Fibroblast of the conjunctiva (primary cell): Measurements from ENCODE around the gene RNF8.
"Not testable (repeated sequence)": the region's sequence is repeated elsewhere in the genome, so short reads cannot be mapped to it uniquely, and the experiment has no call there.

Experiments used
- DNase-seq: peaks from one replicate; pipeline ENCODE4 v3.0.0-alpha.2; 2010; ENCODE audit warnings: low read depth

Gene RNF8

DNA sequence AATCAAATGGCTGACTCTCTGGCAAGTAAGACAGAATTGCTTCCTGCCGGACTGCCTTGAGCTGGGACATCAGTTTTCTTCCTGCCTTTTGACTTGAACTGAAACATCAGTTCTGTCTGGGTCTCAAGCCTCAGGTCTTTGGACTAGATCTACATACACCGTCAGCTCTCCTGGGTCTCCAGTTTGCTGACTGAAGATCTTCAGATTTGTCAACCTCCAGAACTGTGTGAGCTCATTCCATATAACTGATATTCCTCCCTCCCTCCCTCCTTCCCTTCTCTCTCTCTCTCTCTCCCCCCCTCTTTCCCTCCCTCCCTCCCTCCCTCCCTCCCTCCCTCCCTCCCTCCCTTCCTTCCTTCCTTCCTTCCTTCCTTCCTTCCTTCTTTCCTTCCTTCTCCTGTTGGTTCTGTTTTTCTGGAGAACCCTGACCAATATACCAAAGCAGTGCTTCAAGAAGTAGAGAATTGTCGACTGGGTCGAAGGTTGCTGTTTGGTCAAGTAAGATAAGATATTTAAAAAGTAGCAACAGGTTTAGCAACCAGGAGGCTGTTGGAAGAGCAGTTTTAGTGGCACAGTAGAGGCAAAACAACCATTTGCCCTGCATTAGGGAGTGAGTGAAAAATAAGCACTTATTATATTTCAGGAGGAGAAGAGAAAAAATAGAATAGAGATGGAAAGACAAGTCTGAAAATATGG is 46.2 kb downstream of the RNF8 start:
- no peak for DNase-seq

DNA sequence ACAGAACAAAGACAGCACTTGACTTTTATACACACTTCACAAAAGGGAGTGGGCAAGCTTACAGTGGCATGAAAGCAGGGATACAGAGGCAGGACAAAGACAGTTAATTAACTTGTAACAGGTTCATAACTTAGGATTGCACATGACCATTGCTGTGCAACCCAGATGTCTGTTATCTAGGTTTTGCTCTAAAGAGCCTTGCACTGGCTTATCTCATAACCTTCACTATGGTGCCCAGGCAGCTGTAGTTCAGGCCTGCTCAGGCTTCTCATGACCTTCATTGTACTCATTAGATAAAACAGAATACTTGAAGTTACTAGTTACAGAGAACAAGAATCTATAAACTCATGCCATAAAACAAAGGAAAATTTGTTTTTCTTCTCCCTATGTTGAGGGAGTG is 47.9 kb downstream of the RNF8 start:
- not testable (repeated sequence) for DNase-seq

DNA sequence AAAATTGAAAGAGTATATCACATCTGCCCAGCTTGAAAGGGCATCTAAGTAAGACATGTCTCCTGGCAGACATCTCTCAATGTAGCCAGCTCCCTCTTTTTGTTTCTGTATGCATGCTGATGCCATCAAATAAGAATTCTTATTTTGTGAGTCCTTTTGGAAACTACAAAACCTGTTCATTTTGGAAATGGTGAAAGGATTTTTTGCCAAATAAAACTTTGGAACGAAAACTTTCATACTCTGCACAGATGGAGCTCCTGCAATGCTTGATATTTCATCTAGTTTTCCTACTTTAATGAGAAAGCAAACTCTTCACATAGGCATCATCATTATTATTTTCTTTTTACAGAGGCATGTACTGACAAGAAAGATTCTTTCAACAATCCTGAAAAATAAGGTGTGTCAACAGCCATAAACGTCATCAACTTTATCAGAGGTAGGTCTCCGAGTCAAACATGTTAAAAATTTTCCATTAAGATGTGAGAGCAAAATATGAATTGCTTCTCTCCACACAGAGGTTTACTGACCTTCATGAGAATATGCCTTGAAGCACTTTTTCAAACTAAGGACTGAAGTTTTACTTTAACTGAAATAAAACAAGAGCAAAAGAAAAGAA is 53.1 kb downstream of the RNF8 start:
- DNase-seq, result no peak

DNA sequence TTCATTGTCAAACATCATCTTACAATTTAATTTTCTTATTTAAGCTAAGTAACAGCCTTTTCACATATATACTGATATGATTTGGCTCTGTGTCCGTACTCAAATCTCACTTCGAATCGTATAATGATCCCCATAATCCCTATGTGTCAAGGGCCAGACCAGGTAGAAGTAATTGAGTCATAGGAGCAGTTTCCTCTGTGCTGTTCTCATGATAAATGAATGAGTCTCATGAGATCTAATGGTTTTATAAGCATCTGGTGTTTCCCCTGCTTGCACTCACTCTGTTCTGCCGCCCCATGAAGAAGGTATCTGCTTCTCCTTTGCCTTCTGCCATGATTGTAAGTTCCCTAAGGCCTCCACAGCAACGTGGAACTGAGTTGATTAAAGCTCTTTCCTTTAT is 54.2 kb downstream of the RNF8 start:
- no peak for DNase-seq

DNA sequence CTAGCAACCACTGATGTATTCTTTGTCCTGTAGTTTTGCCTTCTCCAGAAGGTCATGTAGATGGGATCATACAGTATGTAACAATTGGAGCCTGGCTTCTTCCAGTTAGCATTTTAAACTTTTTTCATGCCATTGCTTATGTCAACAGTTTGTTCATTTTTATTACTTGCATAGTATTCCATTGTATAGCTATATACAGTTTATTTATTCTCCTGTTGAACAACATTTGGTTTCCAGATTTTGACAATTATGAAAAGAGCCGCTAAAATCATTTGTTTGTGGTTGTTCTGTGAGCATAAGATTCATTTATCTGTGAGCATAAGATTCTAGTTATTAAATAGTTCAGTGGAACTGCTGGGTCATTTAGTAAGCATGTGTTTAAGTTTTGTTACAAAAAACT is 55.7 kb downstream of the RNF8 start:
- DNase-seq, result no peak

DNA sequence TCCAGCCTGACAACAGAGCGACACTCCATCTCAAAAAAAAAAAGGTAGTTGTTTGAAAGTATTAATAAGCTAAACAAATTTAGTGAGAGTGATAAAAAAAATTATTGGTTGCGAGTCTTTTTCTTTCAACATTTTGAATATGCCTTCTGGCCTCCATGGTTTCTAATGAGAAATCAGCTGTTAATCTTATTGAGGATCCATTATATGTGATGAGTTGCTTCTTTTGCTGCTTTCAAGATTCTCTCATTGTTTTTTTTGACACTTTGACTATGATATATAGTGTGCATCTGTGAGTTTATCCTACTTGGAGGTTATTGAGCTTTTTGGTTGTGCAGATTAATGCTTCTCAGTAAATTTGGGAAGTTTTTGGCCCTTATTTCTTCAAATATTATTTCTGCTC is 63.6 kb downstream of the RNF8 start:
- DNase-seq, result no peak

DNA sequence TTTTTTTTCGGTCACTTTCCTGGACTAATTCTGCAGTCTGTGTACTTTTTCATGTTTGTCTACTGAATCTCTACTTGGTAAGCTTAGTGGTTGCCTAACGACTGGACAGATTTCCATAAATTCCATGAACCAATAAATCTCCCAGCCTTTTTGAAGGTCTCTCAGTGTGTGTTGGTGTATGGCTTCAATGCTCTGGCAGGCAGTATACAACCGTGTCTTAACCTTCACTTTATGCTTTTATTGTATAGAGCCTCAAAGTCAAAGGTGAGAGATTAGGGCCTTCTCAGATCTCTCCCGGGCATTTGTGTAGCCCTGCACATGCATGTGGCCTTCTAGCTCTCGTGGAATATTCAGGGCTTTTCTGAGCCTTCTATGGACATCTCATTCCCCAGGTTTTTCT is 64.9 kb downstream of the RNF8 start:
- no peak for DNase-seq

DNA sequence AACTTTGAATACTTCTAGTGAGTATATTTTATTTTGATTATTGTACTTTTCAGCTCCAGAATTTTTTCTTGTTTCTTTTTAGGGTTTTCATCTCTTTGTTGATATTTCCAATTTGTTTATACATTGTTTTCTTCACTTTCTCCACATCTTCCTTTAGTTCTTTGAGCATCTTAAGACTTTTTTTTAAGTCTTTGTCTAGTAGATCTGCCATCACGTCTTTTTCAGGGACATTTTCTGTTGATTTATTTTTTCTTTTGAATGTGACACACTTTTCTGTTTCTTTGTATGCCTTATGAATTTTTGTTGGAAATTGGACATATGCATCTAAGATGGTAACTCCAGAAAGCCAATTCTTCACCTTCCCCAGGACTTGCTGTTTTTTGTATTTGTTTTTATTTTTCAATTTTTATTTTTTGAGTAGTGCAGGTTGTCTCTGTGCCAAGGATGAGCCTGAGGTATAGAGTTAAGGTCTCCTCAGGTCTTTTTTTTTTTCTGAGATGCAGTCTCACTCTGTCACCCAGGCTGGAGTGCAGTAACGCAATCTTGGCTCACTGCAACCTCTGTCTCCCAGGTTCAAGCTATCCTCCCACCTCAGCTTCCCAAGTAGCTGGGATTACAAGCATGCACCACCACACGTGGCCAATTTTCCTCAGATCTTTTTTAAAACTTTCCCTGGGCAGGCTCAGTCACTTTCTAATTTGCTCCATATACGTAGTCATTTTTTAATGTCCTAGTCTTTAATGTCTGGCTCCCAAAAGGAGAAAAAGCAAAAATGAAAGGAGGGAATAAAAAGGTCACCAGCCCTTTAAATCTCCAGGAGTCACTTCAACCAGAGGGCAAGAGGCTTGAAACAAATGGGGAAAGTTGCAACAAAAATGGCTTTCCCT is 72.5 kb downstream of the RNF8 start:
- no peak for DNase-seq

DNA sequence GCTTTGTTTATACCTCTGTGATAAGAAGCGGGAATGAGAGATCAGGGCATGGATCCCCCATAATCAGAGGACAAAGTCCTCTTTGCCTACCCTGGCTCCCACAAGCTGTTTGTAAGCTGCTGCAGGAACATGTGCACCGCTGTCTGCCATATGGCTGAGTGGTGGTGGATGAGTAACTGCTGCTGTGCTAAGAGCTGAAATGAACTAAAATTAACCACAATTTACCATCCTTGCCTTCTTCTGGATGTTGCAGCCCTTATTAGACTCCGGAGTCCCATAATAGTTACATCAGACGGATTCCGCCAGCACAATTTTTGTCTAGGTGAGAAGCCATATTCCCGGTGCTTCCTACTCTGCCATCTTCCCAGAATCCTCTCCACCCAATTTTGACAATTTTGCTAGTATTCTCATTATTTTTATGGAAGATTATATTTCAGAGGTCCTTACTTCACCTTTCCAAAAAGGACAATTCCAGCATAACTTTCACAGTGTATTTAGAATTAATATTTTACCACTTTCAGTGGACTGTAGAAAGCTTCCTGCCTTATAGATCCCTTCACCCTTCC is 73.2 kb downstream of the RNF8 start:
- DNase-seq, result no peak

DNA sequence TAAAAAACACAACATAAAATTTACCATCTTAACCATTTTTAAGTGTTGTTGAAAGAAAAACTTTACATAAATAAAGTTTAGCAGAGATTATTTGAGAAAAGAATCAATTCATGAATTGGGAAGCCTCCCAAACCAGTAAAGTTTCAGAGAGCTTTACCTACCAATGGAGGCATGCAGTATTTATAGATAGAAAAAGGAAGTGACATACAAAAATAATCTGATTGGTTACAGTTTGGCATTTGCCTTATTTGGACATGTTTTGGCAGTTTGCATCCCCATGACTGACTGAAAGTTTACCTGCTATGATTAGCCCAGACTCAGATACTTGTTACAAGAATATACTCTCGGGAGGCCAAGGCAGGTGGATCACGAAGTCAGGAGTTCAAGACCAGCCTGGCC is 75.6 kb downstream of the RNF8 start:
- DNase-seq, result no peak

DNA sequence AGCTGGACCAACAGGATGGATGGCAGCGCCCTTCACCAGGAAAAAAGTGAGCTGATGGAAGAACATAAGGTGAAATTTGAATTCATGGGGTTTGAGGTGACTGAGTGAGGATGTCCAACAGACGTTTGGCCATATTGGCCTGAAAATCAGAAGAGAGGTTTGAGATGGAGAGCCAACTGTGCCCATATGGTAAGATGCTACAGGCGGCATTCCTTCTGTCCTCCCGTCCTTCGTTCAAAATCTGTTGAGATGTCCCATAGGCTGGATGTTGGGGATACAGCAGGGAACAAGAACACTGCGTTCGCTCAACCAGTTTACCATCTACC is 78.8 kb downstream of the RNF8 start:
- DNase-seq, result no peak

DNA sequence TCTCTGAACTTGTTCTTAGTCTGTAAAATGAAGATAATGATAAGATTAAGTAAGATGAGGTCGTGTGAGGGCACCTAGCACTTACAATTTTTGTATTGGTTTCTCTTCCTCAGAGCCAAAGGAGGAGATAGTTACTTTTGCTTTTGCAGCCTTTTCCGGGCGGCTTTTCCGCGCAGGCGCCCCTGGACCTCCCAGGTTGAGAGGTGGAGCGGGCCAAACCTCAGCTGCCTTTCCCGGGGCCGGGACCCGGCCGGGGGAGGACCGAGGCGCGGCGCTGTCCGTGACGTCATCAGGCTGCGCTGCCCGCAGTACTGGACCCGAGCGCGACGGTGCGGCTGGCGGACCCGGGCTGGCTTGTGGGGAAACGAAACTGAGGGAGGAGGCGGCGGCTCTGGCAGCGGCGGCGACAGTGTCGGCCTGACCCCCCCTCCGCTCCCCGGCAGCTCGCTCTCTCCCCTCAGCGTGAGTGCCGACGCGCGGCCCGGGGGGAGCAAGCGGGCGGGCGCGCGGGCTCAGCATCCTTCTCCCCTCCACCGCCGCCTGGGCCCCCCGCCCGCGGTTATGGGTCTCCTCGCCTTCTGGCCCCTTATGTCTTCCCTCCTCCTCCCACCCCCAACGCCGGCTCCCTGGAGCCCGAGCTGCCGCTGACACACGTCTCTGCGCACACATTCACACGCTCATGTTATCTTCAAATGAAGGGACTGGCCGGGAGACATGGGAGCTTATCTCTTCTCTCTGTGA is 79.3 kb downstream of the RNF8 start, which contains the start of gene CMTR1:
TSS of gene CMTR1 (plus strand) at position 306 of the 741 bp plus-strand sequence. CDS start 2,409 bp downstream, outside the sequence.
- peak; percentile 70 for DNase-seq

DNA sequence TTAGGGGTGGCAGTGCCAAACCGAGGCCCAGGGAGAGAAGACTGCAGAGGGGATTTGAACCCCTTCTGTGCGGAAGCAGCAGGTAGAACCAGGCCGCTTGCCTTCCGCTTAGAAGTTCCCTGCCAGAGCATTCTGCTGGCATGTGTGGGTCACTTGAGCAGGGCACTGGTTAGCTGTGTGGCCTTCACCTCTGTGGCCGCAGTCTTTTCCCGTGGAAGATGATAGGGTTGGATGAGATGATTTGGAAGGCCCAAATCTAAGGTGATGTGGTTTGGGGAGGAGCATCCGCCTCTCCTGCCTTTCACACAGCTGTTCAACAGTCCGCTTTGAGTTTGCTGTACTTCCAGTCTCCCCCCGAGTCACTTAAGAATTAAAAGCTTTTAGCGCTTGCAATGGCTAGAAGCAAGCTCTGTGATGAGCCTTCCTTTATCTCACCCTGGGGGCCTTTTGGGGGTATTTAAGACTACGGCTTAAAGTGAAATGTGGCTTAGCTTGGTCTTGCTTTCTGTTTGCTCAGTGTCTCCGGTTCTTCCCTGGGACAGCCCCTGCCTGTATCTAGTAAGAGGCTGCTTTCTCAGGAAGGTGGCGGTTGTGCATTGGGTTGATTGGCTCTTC is 80.0 kb downstream of the RNF8 start:
- DNase-seq, result no peak

DNA sequence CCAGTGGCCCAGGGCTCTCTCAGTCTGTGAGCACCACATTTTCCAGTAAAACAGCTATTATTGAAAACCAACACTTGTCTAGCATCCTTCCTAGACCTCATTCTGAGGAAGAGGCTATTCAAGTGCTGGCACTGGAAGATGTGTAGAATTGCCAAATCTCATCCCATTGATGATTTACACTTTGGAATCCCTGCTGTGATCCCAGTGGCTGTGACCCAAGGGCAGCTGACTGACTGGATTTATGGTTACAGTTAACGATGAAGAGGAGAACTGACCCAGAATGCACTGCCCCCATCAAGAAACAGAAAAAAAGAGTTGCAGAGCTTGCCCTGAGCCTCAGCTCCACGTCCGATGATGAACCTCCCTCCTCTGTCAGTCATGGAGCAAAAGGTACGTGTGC is 81.6 kb downstream of the RNF8 start:
- DNase-seq, result no peak

DNA sequence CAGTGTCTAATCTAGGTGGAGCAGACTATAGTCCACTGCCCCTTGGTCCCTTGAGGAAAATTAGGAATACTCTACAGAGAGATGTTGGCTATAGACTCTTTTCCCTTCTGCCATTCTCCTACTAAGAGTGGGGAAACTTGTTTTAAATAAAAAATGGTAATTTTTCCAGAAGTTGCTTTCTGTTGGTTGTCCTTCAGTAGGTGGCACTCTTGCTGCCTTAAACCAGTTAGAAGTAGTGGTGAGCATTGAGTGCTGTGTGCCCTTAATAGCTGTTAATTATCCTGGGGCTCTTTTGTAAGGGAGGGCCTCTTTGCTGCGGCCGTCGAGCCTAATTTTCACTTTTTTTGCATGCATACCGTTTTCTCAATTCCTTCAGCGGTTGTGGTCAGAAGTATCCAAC is 82.0 kb downstream of the RNF8 start:
- no peak for DNase-seq

DNA sequence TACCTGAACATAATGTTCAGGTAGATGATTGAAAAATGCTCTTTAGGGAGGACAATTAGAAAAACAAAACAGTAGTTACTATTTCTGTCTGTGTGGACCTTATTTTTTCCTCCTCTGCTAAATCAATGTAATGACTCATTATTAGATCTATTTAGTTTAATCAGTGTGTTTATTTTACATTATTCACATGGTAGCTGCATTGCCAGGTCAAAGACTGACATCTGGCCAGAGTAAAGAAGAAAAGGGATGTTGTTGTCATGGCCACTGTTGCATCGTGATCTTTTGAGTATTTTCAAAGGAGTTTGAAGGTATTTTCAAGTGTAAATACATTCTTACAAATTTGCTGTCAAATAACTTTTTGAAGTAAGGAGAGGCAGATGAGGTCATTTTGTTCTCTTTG is 85.1 kb downstream of the RNF8 start:
- no peak for DNase-seq

DNA sequence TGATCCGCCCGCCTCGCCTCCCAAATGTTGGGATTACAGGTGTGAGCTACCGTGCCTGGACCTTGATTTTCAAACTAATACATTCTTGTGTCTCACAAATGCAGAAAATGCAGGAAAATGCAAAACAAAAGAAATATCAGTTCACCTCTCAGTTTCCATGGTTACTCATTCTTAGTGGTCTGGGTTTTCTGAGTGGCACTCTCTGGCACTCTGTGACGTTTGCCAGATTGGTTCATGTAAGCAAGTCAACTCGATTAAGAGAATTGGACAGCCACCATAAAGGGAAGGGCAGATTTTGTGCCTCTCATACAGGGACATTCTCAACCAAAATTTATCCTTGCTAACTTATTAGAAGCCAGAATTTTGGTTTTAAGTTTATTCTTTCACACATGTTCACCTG is 87.9 kb downstream of the RNF8 start:
- DNase-seq, result no peak

DNA sequence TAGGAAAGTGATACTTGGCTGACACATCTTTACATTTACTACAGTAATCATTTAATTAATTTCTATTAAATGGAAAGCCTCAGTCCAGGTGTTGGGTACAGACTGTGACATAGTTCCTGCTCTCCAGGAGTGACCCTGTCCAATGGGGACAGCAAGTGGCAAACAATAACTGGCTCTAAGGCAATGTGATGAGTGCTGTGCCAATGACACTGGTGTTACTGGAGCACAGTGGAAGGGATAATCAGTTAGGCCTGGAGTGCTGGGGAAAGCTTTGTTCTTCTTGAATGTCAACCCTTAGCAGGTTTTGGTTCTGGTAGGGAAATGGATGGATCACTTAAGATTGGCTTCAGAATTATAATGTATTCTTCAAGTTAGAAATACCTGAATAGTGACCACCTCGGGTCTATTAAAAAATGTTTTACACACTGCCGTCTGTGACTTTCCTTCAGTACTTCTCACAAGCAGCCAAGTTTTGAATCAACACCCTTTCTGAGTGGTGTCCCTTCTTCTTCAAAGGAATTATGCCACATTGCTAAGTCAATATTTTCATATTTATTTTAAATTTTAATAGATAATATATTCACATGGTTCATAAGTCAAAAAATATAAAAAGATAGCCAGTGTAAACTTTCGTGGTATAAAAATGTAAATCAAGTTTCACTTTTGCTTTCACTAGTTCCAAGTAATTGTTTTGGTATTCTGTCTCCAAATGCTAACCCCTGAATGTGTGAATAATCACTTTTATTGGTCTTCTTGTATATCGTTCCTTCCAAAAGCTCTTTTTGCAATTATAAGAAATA is 88.8 kb downstream of the RNF8 start:
- no peak for DNase-seq

DNA sequence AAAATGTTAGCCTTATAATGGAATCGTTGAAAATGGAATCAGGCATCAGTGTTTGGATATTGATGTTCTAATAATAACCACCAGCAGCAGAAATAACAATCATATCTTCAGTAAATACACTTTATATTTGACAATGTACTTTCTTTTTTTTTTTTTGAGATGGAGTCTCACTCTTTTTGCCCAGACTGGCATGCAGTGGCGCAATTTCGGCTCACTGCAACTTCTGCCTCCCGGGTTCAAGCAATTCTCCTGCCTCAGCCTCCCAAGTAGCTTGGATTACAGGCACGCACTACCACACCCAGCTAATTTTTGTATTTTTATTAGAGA is 89.4 kb downstream of the RNF8 start:
- DNase-seq, result not testable (repeated sequence)
